ENCODE data around the gene CLEC6A.
A peak's percentile ranks its signal among the peaks of the same experiment; 100 is the strongest.
"Not testable (repeated sequence)": the region's sequence is repeated elsewhere in the genome, so short reads cannot be mapped to it uniquely, and the experiment has no call there.

CLEC6A gene

DNA sequence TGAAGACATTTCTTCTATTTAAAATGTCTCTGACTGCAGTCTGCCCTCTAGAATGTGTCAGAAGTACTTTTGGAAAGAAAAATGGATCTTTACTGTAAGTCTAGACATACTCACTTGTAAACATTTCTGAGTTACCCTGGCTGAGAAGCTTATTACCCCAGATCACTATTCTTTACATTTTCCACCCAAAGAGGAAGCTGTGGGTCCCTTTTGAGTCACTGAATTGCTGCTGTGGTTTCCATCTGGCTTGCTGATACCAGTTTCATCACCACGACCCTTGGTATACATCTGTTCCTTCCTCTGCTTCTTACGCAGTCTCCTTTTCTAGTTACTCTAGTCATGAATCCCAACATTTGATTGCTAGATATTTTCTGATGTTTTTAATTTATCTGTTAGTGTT is 37.3 kb downstream of the CLEC6A start:
- DNase-seq (ENCODE audit: low read depth in 2 of 3, low spot score in 1 of 3): peak in 2 of 3 donors; percentile 30 to 58

- not testable (repeated sequence) for DNase-seq (ENCODE audit: low read depth in 2 of 3, low spot score in 1 of 3)
These were observed 39.9 kb downstream of the CLEC6A start for GRCh38 chr12:8495671-8496070.

GRCh38 chr12:8496074-8496473 is 40.3 kb downstream of the CLEC6A start:
- DNase-seq (ENCODE audit: low read depth in 2 of 3, low spot score in 1 of 3): not testable (repeated sequence)

DNA sequence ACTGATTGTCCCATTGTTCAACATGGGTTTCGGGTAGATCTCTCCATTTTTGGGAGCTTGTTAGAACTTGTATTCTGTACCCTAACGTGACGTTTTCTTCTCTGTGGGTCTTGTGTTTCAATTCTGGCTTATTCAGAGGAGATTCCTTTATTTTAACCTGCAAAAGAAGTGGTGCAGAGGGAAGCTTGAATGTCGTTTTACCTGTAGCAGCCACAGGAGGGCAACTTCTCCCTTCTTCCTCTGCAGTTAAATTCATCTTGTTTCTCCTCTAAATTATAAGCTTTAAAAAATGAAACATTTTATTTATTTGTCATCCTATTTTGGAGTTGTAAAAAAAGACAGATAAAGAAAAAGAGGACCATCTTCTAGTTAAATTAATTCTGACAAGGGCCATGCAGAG is 43.9 kb downstream of the CLEC6A start:
- DNase-seq (ENCODE audit: low read depth in 2 of 3, low spot score in 1 of 3): no peak

DNA sequence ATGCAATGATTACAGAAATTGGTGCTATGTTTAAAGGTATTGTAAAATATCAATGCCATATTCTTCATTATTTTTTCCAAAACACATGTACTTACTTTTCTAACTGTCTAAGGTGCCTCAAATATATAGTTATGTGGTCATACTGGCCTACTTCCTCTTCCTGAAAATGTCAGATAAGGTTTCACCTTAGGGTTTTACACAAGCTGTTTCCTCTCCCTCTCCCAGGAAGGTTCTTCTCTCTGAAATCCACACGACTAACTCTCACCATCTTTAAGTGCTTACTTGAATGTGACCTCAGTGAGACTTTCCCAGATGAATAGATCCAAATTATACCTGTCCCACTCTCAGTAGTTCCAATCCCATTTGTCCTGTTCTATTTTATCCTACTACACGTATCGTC is 46.0 kb downstream of the CLEC6A start:
- DNase-seq (ENCODE audit: low read depth in 2 of 3, low spot score in 1 of 3): no peak

DNA sequence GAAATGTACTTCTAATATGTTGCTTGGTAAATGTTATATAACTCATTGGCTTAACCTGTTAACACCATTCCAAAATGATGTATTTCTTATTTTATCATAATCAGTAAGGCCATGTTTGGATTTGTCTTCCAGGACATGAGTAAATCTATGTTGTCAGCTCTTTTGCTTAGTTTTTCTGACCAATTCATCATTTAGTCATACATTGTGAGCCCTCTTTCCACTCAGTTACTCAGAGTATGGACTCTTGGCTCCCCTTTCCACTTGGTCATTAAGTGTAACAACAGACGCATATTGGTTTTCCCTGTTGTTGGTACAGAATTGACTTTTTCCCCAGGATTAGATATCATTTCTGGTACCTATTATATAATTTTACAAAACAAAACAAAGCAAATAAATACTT is 48.6 kb downstream of the CLEC6A start:
- no peak for DNase-seq (ENCODE audit: low read depth in 2 of 3, low spot score in 1 of 3)

DNA sequence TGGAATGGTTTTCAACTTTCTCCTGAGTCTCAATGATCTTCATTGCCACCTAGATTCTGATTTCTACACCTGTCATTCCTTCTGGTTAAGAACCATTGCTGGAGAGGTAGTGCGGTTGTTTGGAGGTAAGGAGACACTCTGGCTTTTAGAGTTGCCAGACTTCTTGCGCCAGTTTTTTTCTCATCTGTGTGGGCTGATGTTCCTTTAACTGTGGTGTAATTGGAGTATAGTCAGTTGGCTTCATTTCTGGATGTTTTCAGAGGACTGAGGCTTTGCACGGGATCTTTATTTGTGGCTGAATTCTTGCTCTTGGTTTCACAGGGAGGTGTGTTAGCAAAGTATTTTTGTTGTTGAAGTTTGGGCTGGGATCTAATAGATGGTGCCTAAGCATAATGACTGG is 51.8 kb downstream of the CLEC6A start:
- no peak for DNase-seq (ENCODE audit: low read depth in 2 of 3, low spot score in 1 of 3)

- DNase-seq (ENCODE audit: low read depth in 2 of 3, low spot score in 1 of 3): no peak
These were observed 52.5 kb downstream of the CLEC6A start for GRCh38 chr12:8508223-8508622.

DNA sequence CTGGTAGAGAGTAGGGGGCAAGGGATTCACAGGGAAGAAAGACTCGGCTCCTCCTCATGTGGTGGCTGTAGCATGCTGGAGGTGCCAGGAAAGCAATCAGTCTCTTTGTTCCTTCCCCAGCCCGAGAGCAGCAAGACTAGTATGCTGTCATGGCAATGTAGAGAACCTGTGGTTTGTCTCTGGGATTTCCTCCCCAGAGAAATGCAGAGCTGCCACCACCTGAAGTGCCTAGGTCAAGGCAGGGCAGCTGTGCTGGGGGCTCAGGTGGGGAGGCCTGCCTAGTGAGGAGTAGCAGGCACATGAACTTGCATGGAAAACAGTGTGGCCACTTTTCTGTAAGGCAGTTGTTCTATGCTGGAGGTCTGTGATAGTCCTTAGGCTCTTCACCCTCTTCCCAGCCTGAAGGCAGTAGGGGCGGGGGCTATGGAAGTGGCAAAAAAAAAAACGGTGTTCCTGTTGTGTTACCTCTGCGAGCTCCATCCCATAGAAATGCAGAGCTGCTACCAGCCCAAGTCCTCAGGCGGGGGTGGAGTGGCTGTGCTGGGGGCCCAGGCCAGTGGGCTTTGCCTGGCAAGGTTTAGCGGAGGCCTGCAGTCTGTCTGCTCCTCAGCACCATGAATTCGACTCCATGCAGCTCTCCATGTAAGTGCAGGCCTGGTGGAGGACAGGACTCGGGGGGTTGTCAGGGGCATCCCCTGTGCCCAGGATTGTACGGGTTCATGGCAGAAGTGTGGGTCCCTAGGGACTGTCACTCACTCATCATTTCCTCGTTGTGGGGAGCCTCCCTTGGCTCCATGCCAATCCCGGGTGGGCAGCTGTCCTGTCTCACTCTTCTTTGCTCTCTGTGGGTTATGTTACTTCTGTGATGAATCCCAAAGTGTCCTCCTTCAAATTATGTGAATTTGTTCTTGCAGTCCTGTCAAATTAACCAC is 53.4 kb downstream of the CLEC6A start:
- no peak for DNase-seq (ENCODE audit: low read depth in 2 of 3, low spot score in 1 of 3)

- no peak for DNase-seq (ENCODE audit: low read depth in 2 of 3, low spot score in 1 of 3)
These were observed 57.5 kb downstream of the CLEC6A start, which contains the start of gene CLEC4D for GRCh38 chr12:8513256-8513655. Gene CLEC4D, plus strand, starts transcription at chr12:8513503. Its CDS starts 230 bp downstream, at chr12:8513733.

DNA sequence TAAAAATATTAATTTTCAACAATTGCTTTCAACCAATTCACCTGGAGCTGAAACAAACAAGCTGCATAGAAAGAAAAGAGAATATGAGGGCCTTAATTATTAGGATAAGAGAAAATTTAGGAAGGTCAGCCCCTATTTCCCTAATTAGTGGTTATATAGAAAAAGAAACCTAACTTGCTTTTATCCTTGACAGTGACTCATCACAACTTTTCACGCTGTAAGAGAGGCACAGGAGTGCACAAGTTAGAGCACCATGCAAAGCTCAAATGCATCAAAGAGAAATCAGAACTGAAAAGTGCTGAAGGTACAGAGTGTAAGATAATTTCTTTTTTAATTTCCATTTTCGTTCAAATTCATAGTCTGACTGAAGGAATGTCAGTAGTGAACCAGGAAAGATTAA is 62.2 kb downstream of the CLEC6A start:
- no peak for DNase-seq (ENCODE audit: low read depth in 2 of 3, low spot score in 1 of 3)

GRCh38 chr12:8519171-8519570 is 63.4 kb downstream of the CLEC6A start:
- DNase-seq (ENCODE audit: low read depth in 2 of 3, low spot score in 1 of 3): no peak

GRCh38 chr12:8527250-8528130 is 71.7 kb downstream of the CLEC6A start:
- no peak for DNase-seq (ENCODE audit: low read depth in 2 of 3, low spot score in 1 of 3)

All from stimulated activated CD4-positive, alpha-beta T cell treated with anti-CD3 and anti-CD28 coated beads, Interleukin-12 subunit alpha, Interleukin-12 subunit beta, amount 100 ng/mL, for 48 hours (primary cell).